ENCODE measurements around the gene SLC6A13. TPM values are rescaled to one million over a fixed set of nuclear protein-coding genes. Genes with fewer than 3 reads are reported as not detected.

The SLC6A13 gene
- total RNA-seq, 1 experiment from 2014 or later: not detected

DNA sequence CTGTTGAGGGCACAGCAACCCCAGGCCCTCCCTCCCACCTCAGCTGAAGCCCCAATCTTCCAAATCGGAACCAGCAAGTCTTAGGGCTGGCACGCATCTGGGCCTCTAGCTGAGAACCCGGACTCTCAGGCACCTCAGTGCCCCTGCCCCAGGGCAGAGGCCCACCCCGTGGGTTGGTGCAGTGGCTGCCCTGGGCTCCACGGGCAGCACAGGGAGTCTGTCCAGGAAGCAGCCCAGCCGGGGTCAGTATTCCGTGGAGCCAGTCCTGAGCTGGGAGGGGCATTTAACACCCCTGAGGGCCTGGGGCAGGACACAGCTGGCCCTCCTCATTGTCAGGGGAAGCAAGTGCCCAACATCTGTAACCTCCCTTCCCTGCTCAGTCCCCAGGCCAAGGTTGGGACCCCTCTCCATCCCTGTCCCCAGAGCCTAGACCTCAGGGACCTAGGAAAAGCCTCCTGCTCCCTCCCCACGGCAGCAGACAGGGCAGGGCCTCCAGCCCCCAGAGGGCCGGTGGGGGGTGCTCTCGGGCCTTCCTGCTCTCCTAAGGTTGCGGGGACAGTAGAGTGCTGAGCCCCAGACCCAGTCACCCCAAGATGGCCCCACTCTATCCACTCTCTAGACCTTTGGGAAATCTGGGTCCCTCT lies 85.2 kb downstream of the SLC6A13 start:
- Histone ChIP-seq H2BK12ac (ENCODE audit: insufficient read length, low read depth, low read length) (no peak overlapping the region), H2AFZ (ENCODE audit: low read length) (no peak overlapping the region), H3K9me3 (ENCODE audit: control insufficient read depth, low read depth, low read length) (no peaks in the 10 kb centered on the region), H3K23ac (ENCODE audit: insufficient read length, low read depth, low read length) (no peak overlapping the region), H3K27ac (ENCODE audit: insufficient read length, low read depth, low read length) (no peak overlapping the region), H2BK20ac (ENCODE audit: low read depth, low read length, poor library complexity, severe bottlenecking) (no peak overlapping the region), H2AK5ac (ENCODE audit: insufficient read length, low read length) (no peak overlapping the region), H3K4me1 (ENCODE audit: insufficient read depth, low read length) (peaks cover 4% of the 10 kb centered on the region; the same call in 1 of the 2 replicates), H4K91ac (ENCODE audit: insufficient read length, low read depth, low read length) (no peak overlapping the region), H3K56ac (ENCODE audit: insufficient read length, low read depth, low read length) (no peak overlapping the region), H4K20me1 (ENCODE audit: control insufficient read depth, insufficient read depth, insufficient read length) (no peaks in the 10 kb centered on the region), H3K79me1 (ENCODE audit: insufficient read depth, low read depth, low read length, poor library complexity, severe bottlenecking) (no peaks in the 10 kb centered on the region), H3K4me2 (ENCODE audit: insufficient read depth, insufficient read length, low read length) (no peak overlapping the region), H2BK5ac (ENCODE audit: insufficient read length, low read length) (no peak overlapping the region), H4K8ac (replicated peaks; ENCODE audit: insufficient read length, low read depth, low read length) (no peak overlapping the region), H3K27me3 (ENCODE audit: insufficient read depth, low read length) (no peaks in the 10 kb centered on the region), H3T11ph (ENCODE audit: low read length) (no peak overlapping the region), H3K9ac (ENCODE audit: extremely low read depth, insufficient read length, low read length) (no peak overlapping the region), H2BK120ac (ENCODE audit: low read depth, low read length, poor library complexity, severe bottlenecking) (no peak overlapping the region), H3K79me2 (ENCODE audit: insufficient read depth, low read length) (no peaks in the 10 kb centered on the region), H2BK15ac (ENCODE audit: low read depth, low read length) (no peak overlapping the region), H4K5ac (ENCODE audit: insufficient read length, low read depth, low read length) (no peak overlapping the region), H3K18ac (ENCODE audit: insufficient read length, low read depth, low read length) (no peak overlapping the region), H3K14ac (ENCODE audit: insufficient read depth, low read length) (no peak overlapping the region), H3K23me2 (ENCODE audit: insufficient read length, low read depth, low read length, poor library complexity, severe bottlenecking) (no peaks in the 10 kb centered on the region), H3K4ac (ENCODE audit: low read depth, low read length) (no peak overlapping the region)
- TF ChIP-seq, protein P1, sequence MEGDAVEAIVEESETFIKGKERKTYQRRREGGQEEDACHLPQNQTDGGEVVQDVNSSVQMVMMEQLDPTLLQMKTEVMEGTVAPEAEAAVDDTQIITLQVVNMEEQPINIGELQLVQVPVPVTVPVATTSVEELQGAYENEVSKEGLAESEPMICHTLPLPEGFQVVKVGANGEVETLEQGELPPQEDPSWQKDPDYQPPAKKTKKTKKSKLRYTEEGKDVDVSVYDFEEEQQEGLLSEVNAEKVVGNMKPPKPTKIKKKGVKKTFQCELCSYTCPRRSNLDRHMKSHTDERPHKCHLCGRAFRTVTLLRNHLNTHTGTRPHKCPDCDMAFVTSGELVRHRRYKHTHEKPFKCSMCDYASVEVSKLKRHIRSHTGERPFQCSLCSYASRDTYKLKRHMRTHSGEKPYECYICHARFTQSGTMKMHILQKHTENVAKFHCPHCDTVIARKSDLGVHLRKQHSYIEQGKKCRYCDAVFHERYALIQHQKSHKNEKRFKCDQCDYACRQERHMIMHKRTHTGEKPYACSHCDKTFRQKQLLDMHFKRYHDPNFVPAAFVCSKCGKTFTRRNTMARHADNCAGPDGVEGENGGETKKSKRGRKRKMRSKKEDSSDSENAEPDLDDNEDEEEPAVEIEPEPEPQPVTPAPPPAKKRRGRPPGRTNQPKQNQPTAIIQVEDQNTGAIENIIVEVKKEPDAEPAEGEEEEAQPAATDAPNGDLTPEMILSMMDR (conservative IDR thresholded peaks at IDR 0.05): no peak
- Mint-ChIP-seq H3K4me1 (peaks cover 19 to 51% of the 10 kb centered on the region in 2 experiments), H3K36me3 (ENCODE audit: insufficient read depth in 1 of 3, low read depth in 3 of 3) (no peaks in the 10 kb centered on the region; a peak in 1 of 7 replicates), H3K9me3 (no peaks in the 10 kb centered on the region), H3K27me3 (ENCODE audit: low read depth) (peaks cover 4% of the 10 kb centered on the region), H3K27ac (peak overlapping the region in 1 of 3 experiments; percentile 29; a peak in 1 of 7 replicates), H3K4me3 (no peak overlapping the region)
- WGBS (ENCODE audit: extremely low coverage, insufficient read length, low lambda C conversion rate): no CpG with 5 or more reads among the region's 11 CpGs
- no peak for DNase-seq

All from H9 (cell line).